Measurements from ENCODE around the gene CHCHD3.

DNA sequence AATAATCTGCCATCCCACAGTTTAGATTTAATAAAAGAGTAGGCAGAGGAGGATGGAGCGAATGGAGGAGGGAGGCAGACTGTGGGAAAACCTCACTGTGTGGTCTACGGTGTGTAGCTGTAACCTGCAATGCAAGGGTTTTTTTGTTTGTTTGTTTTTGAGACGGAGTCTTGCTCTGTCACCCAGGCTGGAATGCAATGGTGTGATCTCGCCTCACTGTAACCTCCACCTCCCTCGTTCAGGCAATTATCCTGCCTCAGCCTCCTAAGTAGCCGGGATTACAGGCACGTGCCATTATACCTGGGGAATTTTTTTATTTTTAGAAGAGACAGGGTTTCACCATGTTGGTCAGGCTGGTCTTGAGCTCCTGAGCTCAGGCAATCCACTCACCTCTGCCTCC is 321.0 kb downstream of the CHCHD3 start:
- TF ChIP-seq, protein P1, sequence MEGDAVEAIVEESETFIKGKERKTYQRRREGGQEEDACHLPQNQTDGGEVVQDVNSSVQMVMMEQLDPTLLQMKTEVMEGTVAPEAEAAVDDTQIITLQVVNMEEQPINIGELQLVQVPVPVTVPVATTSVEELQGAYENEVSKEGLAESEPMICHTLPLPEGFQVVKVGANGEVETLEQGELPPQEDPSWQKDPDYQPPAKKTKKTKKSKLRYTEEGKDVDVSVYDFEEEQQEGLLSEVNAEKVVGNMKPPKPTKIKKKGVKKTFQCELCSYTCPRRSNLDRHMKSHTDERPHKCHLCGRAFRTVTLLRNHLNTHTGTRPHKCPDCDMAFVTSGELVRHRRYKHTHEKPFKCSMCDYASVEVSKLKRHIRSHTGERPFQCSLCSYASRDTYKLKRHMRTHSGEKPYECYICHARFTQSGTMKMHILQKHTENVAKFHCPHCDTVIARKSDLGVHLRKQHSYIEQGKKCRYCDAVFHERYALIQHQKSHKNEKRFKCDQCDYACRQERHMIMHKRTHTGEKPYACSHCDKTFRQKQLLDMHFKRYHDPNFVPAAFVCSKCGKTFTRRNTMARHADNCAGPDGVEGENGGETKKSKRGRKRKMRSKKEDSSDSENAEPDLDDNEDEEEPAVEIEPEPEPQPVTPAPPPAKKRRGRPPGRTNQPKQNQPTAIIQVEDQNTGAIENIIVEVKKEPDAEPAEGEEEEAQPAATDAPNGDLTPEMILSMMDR (IDR thresholded peaks at IDR 0.05) = no peak
- TF ChIP-seq MYC (IDR thresholded peaks at IDR 0.05; ENCODE audit: borderline replicate concordance, low read length) (no peak), PHF8 (IDR thresholded peaks at IDR 0.05; ENCODE audit: borderline replicate concordance, low read depth) (no peak), POLR2A (IDR thresholded peaks at IDR 0.05; ENCODE audit: low read length) (no peak), CHD4 (IDR thresholded peaks at IDR 0.05; ENCODE audit: borderline replicate concordance) (no peak), RFX5 (IDR thresholded peaks at IDR 0.05) (no peak)
- TF ChIP-seq, protein P2, sequence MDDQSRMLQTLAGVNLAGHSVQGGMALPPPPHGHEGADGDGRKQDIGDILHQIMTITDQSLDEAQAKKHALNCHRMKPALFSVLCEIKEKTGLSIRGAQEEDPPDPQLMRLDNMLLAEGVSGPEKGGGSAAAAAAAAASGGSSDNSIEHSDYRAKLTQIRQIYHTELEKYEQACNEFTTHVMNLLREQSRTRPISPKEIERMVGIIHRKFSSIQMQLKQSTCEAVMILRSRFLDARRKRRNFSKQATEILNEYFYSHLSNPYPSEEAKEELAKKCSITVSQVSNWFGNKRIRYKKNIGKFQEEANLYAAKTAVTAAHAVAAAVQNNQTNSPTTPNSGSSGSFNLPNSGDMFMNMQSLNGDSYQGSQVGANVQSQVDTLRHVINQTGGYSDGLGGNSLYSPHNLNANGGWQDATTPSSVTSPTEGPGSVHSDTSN (IDR thresholded peaks at IDR 0.05) = no peak
